Hippocampal formation (tissue), 2 donors: ENCODE data around the gene OSBPL2.

Experiments used
- DNase-seq, 2 donors: peaks; one replicate each; lab custom pipeline; 2025; lab: John Stamatoyannopoulos, UW

The OSBPL2 gene

DNA sequence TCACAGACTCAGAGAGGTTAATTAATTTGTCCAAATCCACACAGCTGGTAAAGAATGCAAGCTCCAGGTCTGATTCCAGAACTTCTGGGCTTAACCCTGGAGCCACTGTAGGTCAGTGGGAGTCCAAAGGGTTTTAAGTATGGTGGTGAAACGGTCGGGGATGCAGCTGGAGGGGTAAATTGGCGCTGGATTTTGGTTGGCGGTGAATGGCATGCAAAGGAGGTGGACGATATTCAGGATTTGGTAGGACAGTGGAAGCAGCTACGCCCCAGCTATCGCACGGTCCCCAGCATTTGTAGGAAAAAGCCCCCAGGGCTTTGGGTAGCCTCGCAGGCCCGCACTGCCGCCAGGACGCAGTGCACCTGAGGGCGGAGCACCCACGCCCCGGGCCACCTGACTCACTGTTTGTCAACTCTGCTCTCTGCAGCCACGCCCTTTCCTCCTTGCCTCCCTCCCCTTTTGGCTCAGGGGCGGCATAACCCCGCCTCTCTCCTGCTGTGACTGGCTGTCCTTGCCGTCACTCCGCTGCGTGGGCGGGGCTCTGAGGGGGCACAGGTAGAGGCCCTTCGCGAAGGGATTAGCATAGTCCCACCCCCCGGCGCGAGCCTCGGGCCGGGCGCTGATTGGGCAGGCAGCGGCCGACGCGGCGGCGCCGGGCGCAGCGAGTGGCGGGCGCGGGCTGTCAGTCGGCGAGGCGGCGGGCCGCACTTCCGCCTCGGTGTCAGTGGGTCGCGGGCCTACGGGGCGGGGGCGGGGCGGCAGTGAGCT is at the start of gene OSBPL2:
Gene OSBPL2, plus strand, starts transcription at position 721 of the 768 bp plus-strand sequence. CDS start 17,664 bp downstream, outside the sequence.
- DNase-seq = peak; percentile 98

DNA sequence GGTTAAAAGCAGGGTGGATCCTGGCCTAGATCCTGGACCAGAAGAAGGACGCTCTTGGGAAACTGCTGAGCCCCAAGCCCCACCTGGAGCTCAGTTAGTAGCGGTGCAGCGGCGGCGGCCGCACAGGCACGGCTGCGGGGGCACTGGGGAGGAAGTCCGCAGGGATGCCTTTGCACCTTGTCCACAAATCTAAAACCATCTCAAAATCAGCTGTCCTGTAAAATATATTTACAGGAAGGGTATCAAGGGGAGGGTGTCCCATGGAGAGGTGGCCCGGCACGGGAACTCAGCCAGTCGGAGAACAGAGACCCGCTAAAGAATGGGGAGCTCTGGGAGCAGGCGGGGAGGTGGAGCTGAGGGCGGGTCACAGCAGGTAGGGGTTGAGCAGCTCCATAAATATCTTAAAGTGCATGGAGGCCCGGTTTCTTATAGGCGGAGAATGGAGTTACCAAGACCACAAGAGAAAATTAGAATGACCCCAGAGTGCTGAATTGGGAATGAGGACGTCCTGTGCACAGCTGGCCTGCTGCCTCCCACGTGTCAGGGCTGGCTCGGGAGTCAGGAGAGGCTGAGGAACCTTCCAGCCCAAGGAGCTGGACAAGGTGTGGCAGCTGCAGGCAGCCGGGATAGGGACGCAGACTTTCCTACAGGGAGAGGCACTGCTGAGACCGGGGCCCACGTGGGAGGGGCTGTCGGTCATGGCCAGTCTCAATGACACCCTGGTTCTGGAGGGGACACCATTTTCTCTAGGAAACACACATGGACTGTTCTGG is 47.5 kb upstream of the OSBPL2 start:
- no peak for DNase-seq

DNA sequence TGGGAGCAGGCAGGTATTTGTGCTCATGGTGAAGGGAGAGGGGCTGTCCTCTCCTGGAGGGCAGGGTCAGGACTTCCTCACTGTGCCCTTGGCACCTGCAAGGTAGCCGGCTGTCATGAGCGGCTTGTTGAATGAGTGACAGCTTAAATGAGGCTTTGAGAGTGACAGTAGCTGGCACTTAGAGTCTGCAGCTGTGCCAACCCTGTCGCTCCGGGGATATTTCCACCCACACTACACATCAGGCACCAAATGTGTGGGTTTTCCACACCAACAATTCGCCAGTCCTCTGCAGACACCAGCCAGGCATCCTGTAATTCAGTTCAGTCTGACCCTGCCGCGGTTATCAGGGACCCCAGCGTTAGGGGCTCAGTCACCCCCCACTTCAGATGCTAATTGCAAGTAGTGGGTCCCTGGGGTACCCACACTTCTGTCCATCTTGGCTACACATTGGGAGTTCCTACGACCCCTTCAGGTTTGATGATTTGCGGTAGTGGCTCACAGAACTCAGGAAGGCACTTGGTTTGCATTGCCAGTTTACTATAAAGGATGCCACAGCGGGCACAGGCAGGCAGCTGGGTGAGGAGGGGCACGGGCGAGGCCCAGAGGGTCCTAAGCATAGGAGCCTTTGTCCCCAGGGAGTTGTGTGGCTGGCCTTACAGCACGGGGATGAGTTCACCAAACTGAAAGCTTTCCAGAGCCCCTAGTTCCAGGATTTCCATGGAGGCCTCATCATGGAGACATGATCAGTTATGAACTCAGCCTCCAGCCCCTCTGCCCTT is 46.4 kb upstream of the OSBPL2 start:
- DNase-seq = no peak

DNA sequence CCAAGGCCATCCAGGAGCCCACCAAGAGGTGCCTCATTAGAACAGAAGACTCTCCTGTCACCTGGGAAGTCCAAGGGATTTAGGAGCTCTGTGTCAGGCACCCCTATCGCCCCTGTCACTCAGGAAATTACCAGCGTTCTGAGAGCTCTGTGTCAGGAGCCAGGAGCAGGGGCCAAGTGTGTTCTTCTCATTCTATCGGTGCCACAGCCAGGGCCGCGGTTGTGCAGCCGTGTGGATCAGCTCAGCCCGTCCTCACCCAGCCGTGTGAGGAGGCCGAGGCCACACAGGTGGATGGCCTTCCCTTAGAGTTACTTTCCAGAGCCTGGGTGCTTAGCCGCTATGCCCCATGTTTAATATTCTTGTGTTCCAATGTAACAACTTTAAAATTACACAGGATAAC is 45.7 kb upstream of the OSBPL2 start:
- DNase-seq = no peak

DNA sequence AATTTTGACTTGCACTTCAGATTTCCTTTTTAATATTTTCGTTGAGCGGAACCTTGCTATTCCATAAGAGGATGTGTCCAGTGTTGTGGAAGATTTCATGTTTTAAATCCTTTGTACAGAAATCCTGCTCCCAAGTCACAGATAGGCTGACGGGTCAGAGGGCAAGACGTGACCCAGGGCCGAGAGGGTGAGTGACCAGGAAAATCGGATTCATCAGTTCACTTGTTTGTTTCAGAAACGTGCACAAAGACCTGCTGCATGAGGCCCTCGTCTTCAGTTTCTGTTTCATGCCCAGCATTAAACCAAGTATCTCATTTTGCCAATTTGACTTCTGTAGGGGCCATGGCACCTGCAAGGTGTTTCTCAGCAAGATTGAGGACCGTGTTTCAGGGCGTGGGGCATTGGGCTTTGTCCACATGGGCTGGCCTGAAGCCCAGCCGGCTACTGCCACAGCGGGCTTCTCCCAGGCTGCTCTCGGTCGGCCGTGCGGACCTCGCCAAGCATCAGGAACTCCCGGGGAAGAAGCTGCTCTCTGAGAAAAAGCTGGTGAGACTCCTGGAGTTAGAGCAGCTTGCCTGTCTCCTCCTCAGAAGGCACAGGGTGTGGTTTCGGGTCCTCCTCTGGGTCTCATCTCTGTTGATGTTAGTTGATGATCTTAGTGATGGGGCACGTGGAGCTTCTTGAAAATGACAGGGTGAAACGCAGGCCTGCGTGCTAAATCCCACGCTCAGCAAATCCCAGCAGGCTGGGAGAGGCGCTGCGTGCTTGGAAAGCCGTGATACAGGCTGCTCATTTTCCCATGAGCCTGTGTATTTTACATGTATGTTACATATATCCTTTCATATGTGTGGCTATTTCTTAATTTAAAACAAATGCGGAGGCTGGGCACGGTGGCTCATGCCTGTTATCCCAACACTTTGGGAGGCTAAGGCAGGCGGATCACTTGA is 45.0 kb upstream of the OSBPL2 start:
- no peak for DNase-seq

DNA sequence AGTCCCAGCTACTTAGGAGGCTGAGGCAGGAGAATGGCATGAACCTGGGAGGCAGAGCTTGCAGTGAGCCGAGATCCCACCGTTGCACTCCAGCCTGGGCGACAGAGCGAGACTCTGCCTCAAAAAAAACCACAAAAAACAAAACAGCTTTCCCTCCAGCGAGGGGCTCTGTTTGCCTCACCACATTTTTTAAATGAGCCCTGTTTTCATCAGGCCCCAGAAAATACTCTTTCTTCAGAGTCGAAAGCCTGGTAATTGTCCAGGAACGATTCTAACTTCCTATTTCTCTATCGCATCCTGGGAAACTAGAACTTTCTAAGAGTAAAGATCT is 43.3 kb upstream of the OSBPL2 start:
- no peak for DNase-seq

DNA sequence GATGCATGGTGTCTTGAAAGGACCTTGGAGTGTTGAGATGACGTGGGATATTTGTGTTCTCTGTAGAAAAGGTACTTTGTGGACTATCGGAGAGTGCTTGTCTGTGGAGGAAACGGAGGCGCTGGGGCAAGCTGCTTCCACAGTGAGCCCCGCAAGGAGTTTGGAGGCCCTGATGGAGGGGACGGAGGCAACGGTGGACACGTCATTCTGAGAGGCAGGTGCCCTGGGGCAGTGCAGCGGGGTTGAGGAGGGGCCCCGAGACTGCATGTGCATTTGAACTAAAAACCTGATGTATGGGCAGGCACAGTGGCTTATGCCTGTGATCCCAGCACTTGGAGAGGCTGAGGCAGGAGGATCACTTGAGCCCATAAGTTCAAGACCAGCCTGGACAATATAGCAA is 42.6 kb upstream of the OSBPL2 start:
- DNase-seq = no peak

DNA sequence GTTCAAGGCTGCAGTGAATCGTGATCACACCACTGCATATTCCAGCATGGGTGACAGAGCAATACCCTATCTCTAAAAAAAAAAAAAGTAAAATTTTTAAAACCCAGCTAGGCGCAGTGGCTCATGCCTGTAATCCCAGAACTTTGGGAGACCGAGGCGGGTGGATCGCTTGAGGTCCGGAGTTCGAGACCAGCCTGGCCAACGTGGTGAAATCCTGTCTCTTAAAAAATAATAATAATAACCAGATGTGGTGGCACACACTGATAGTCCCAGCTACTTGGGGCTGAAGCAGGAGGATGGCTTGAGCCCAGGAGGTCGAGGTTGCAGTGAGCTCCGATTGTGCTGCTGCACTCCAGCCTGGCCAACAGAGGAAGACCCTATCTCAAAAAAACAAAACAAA is 42.0 kb upstream of the OSBPL2 start:
- no peak for DNase-seq

DNA sequence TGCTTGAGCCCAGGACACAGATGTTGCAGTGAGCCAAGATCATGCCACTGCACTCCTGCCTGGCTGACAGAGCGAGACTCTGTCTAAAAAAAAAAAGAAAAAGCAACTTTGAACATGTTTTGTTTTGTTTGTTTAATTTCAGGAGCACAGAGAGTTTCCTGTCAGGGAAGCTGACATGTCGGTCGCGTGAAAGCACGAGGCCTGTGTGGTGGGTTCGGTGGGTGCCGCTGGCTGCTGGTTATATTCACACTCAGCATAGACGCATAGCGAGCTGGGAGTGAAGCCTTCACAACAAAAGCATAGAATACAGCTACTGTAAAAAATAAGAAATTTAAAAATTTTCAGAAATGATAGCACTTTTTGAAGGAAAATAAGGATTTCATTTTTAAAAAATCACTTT is 41.0 kb upstream of the OSBPL2 start:
- no peak for DNase-seq

DNA sequence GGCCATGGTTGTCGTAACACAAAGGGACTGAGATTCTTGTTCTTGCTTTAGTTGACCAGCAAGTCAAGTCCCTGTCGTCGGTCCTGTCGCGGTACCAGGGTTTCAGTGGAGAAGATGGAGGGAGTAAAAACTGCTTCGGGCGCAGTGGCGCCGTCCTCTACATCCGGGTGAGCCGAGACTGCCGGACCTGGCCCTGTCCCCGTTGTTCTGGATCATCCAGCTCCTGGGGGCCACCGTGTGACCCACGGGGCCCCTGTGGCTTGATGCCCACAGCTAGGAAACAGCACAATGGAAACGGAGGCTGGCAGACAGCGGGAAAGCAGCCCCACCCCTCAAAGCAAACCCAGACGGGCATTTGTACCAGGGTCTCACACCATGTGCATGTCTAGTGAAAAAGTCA is 40.5 kb upstream of the OSBPL2 start:
- DNase-seq = no peak

DNA sequence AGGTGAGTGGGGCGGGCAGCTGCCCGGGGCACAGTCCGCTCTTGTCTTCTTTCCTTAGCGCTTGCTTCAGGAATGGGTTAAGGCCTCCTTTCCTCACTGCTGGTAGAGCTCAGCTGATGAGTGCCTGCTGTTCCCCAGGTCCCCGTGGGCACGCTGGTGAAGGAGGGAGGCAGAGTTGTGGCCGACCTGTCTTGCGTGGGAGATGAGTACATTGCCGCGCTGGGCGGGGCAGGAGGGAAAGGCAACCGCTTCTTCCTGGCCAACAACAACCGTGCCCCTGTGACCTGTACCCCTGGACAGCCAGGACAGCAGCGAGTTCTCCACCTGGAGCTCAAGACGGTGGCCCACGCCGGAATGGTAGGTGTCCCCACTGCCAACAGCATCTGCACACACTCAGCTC is 39.8 kb upstream of the OSBPL2 start:
- no peak for DNase-seq

DNA sequence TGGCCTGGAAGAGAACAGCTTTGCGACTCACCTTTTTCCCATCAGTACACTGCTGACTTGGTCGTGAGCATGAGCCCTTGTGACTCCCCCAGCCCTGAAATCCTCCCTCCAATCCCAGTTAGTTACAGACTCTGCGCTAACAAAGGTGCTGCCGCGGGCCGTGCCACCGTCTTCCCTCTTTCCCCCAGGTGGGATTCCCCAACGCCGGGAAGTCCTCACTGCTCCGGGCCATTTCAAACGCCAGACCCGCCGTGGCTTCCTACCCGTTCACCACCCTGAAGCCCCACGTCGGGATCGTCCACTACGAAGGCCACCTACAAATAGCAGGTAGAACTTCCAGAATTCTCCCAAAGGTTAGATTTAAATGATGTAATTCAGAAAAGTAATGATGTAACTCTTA is 39.4 kb upstream of the OSBPL2 start:
- DNase-seq = no peak

DNA sequence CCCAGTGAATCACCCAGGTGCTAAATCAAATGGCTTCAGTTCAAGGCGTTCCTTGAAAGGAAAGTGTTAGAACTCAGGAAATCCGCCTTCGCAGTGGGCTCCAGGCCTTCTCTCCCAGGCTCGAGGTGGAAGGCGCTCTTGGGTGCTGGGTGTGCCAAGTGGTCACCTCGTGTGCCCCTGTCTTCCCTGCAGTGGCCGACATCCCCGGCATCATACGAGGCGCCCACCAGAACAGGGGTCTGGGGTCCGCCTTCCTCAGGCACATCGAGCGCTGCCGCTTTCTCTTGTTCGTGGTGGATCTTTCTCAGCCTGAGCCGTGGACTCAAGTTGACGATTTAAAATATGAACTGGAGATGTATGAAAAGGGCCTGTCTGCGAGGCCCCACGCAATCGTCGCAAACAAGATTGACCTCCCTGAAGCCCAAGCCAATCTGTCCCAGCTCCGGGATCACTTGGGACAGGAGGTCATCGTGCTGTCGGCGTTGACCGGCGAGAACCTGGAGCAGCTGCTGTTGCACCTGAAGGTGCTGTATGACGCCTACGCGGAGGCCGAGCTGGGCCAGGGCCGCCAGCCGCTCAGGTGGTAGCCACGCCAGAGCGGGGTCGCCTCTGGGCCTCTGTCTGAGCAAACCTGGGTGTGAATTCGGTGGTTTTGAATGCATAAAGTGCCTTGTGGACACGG is 37.7 kb upstream of the OSBPL2 start:
- DNase-seq = no peak

DNA sequence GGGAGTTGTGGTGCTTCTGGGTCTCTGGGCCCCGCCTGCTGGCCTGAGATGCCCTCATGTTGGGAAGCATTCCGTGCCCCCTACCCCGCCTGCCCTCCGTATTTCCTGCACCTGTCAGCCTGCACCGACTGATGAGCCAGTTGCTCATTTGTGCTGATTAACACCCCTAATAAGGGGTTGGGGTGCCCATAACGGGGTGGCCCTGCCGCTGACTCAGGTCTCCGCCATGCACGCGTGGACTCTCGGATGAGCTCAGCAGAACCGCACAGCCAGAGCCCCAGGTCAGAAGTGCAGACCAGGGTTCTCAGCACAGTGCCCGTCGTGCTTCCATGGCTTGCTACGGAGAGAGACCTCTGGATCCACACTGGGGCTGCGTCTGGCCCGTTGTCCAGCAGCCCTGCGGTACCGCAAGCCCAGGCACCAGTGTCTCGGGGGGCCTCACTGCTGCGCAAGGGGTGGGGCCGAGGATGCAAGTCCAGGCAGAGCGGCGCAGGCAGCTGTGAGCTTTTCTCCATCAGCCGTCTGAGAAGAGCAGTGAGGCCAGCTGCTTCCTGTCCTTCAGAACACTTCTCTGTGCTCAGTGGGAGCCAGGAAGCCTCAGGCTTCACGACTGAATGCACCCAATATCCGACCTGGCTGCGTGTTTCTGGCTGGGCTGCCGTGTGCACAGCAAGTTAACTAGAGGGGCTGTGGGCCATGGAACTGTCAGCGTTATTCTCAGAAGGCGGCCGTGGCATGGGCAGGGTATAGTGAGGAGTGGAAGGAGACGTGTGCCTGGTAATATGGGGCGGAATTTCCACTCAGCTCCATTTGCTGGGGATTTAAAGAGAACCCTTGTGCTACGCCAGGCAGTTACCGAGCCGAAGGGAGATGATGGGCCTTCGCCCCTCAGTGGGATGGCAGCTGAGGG is 36.9 kb upstream of the OSBPL2 start:
- DNase-seq = no peak

DNA sequence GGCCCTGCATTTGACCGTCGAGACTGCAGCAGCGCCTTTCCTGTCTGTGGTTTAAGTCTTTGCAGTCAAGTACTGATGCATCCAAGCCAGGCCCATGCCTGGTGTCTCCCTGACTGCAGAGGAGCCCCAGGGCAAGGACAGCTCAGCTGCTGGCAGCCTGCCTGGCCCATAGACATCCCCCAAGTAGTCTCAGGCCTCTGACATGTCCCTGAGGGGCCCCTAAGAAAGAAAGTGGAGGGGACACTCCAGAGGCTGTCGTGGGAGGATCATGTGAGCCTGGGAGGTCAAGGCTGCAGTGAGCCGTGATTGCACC is 36.3 kb upstream of the OSBPL2 start:
- DNase-seq = no peak

DNA sequence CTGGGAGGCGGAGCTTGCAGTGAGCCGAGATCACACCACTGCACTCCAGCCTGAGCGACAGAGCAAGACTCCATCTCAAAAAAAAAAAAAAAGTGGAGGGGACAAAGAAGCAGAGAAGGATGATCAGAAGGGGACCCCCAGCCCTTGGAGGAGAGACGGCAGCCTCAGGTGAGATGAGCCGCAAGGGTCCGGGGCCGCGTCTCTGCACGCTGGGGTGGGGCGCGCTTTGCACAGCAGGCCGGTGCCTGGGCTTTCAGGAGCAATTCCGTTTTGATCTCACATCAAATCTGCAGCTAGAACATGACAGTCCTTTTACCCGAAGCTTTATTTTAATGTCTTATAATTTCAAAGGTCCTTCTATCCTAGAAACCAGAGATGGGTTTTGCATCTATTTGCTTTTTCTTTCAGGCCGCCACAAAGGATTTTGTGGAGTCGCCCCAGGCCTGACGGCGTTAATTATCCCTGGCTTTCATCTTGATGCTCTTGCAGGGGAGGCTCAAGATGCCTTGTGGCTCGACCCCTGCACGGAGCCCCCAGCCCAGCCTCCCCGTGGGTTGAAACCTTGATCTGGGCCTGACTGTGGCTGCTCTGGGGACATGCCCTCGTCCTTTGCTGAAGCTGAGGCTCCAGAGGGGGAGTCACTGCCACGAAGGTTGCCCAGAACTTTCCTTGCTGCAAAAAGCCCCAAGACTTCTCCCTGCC is 35.5 kb upstream of the OSBPL2 start:
- DNase-seq = no peak

DNA sequence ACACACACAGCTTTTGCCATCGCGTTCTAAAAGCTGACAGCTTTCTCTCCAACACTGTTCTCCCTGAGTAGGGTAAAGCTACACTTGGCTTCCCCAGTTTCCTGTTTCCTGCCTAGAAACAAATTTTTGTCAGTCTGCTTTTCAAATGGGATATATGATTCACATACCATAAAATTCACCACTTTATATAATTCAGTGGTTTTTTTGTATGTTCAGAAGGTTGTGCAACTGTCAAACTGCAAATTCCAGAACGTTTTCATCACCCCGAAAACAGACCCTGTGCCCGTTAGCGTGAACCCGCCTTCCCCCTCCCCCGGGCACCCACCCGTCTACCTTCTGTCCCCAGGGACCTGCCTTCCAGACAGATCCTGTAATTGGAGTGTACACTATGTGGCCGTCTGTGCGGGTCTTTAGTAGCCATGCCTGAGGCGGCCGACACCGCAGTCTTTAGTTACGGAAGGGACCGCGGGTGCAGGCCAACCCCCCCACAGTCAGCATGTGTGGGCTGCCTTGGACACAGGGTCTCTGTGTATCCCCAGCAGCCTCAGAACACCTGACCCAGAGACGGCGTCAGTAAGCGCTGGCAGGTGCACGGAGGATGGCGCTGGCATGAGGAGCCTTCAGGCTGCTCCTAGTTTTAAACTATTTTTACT is 34.8 kb upstream of the OSBPL2 start:
- no peak for DNase-seq

DNA sequence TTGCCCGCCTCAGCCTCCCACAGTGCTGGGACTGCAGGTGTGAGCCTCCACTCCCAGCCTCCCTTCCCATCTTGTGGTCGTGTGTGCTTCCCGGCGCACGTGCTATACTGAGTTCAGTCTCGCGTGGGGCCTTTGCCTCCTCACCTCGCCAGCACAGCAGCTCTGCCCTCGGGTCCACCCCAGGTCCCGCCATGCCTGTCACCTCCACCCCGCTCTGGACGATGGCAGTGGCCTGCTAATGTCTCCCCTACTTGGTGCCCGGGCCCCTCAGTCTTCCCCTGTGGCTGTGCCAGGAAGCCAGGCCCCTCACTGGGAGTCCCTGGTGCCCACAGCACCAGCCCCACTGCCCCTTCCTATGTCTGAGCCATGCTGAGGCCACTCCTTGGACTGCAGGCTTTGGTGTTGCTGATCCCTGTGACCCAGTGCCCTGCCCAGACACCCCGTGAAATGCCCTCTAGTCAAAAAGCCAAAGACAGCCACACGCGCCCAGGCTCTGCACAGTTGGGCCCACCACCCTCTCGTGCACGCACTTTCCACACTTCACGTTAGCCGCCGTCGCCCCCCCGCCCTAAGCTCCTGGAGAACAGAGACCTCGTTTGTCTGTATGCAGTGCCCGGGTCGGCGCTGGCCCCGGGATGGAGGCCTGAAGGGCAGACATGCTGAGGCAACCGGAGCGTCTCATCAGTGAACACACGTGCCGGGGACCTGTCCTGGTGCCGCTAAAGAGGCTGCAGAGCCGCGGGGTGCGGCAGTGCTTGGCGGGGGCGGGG is 32.5 kb upstream of the OSBPL2 start:
- no peak for DNase-seq
